GM23338 (cell line): ENCODE data around the gene KCNJ2. TPM values are rescaled to one million over a fixed set of nuclear protein-coding genes. Genes with fewer than 3 reads are reported as not detected.

Experiments
- ATAC-seq: fragments of 200-7000 bp; cut with Tn5 transposase; 3 replicates; pipeline ENCODE4 v1.9.1; 2020
- DNase-seq: peaks from one replicate; pipeline ENCODE4 v3.0.0-alpha.2; 2015; ENCODE audit warnings: low spot score
- H2AFZ ChIP-seq: fragments of 200-600 bp; sonication (generic); 2 replicates; pipeline ENCODE4 v1.8.0; 2016; ENCODE audit warnings: antibody characterized with exemption, mild to moderate bottlenecking, moderate library complexity
- H3F3A ChIP-seq: fragments of 200-600 bp; sonication (generic); replicated peaks from 2 replicates; pipeline ENCODE4 v1.8.0; 2017; ENCODE audit warnings: antibody characterized with exemption, mixed run types, low read depth
- H3K27ac ChIP-seq: fragments of 200-600 bp; sonication (generic); 2 replicates; pipeline ENCODE4 v1.6.1; 2016; ENCODE audit warnings: low read depth
- H3K27me3 ChIP-seq: fragments of 200-600 bp; sonication (generic); 2 replicates; pipeline ENCODE4 v1.8.0; 2016; ENCODE audit warnings: mild to moderate bottlenecking, mixed run types, moderate library complexity; ENCODE audit not compliant: insufficient read depth
- H3K36me3 ChIP-seq: fragments of 200-600 bp; sonication (generic); 2 replicates; pipeline ENCODE4 v1.8.0; 2016; ENCODE audit warnings: mild to moderate bottlenecking; ENCODE audit not compliant: insufficient read depth
- H3K4me1 ChIP-seq: fragments of 200-600 bp; sonication (generic); 2 replicates; pipeline ENCODE4 v1.8.0; 2016; ENCODE audit warnings: mild to moderate bottlenecking, moderate library complexity; ENCODE audit not compliant: insufficient read depth
- H3K4me2 ChIP-seq: fragments of 200-600 bp; sonication (generic); 2 replicates; pipeline ENCODE4 v1.7.1; 2017; ENCODE audit warnings: mixed run types
- H3K4me3 ChIP-seq: fragments of 200-600 bp; sonication (generic); 2 replicates; pipeline ENCODE4 v1.6.1; 2016; ENCODE audit warnings: mixed run types
- H3K79me2 ChIP-seq: fragments of 200-600 bp; sonication (generic); replicated peaks from 2 replicates; pipeline ENCODE4 v1.8.0; 2017; ENCODE audit warnings: mild to moderate bottlenecking; ENCODE audit not compliant: insufficient read depth
- H3K9me2 ChIP-seq: fragments of 200-600 bp; sonication (generic); 2 replicates; pipeline ENCODE4 v1.8.0; 2017; ENCODE audit not compliant: insufficient read depth
- H4K20me1 ChIP-seq: fragments of 200-600 bp; sonication (generic); replicated peaks from 2 replicates; pipeline ENCODE4 v1.8.0; 2017; ENCODE audit warnings: mild to moderate bottlenecking; ENCODE audit not compliant: insufficient read depth
- H3K27ac Mint-ChIP-seq: 2 replicates; pipeline ENCODE4 v1.8.0; 2020; ENCODE audit warnings: inconsistent platforms, mild to moderate bottlenecking, moderate library complexity, mixed read lengths
- H3K27me3 Mint-ChIP-seq: 3 replicates; pipeline ENCODE4 v1.8.0; 2022; ENCODE audit warnings: low read depth, mild to moderate bottlenecking, moderate library complexity, mixed read lengths, inconsistent platforms; ENCODE audit not compliant: insufficient read depth, poor library complexity
- H3K36me3 Mint-ChIP-seq: 3 replicates; pipeline ENCODE4 v1.8.0; 2021; ENCODE audit warnings: low read depth, mild to moderate bottlenecking, inconsistent platforms, moderate library complexity, mixed read lengths
- H3K4me1 Mint-ChIP-seq: 3 replicates; pipeline ENCODE4 v1.8.0; 2020; ENCODE audit warnings: mild to moderate bottlenecking, inconsistent platforms, mixed read lengths
- H3K4me3 Mint-ChIP-seq: 3 replicates; pipeline ENCODE4 v1.8.0; 2021; ENCODE audit warnings: moderate library complexity, mild to moderate bottlenecking, inconsistent platforms, mixed read lengths
- H3K9me3 Mint-ChIP-seq: 3 replicates; pipeline ENCODE4 v1.8.0; 2020; ENCODE audit warnings: moderate library complexity, mild to moderate bottlenecking, inconsistent platforms, mixed read lengths
- CREB1 ChIP-seq: fragments of 250-450 bp; sonication (Bioruptor Pico); IDR thresholded peaks from 2 replicates; pipeline ENCODE4 v1.5.0; 2020; ENCODE audit warnings: low read depth, mild to moderate bottlenecking, moderate library complexity
- CTCF ChIP-seq, 2 experiments: fragments of 200-600 bp in 1 of 2; sonication (generic) in 1 of 2; conservative IDR thresholded peaks; 2 replicates each; pipeline versions ENCODE4 v1.5.1 to v1.6.1; 2016 to 2017; ENCODE audit warnings: antibody characterized with exemption in 2 of 2, low read depth in 2 of 2, mild to moderate bottlenecking in 2 of 2, moderate library complexity in 1 of 2
- ETS1 ChIP-seq: IDR thresholded peaks from 2 replicates; pipeline ENCODE4 v1.6.1; 2016; ENCODE audit warnings: antibody characterized with exemption
- EZH2 ChIP-seq: fragments of 200-600 bp; sonication (generic); IDR thresholded peaks from one replicate; pipeline ENCODE4 v1.8.0; 2017; ENCODE audit warnings: antibody characterized with exemption, mild to moderate bottlenecking, low read depth; ENCODE audit not compliant: unreplicated experiment
- EZH2phosphoT487 ChIP-seq: fragments of 200-600 bp; sonication (generic); IDR thresholded peaks from one replicate; pipeline ENCODE4 v1.8.1; 2018; ENCODE audit warnings: antibody characterized with exemption; ENCODE audit not compliant: unreplicated experiment
- JUNB ChIP-seq: IDR thresholded peaks from one replicate; pipeline ENCODE4 v1.6.1; 2016; ENCODE audit warnings: antibody characterized with exemption; ENCODE audit not compliant: unreplicated experiment
- NANOG ChIP-seq: IDR thresholded peaks from 2 replicates; pipeline ENCODE4 v1.6.1; 2016; ENCODE audit warnings: antibody characterized with exemption, borderline replicate concordance
- POLR2AphosphoS5 ChIP-seq: IDR thresholded peaks from 2 replicates; pipeline ENCODE4 v1.6.1; 2016; ENCODE audit warnings: antibody characterized with exemption, low read depth
- REST ChIP-seq: IDR thresholded peaks from one replicate; pipeline ENCODE4 v1.6.1; 2018; ENCODE audit warnings: antibody characterized with exemption; ENCODE audit not compliant: unreplicated experiment
- STAT1 ChIP-seq: IDR thresholded peaks from one replicate; pipeline ENCODE4 v1.6.1; 2016; ENCODE audit warnings: antibody characterized with exemption; ENCODE audit not compliant: unreplicated experiment
- ZNF114 ChIP-seq: fragments of 250-450 bp; sonication (Bioruptor Pico); IDR thresholded peaks from 2 replicates; pipeline ENCODE4 v1.5.0; 2020; ENCODE audit warnings: mild to moderate bottlenecking, moderate library complexity
- ZNF331 ChIP-seq: fragments of 250-450 bp; sonication (Bioruptor Pico); IDR thresholded peaks from 2 replicates; pipeline ENCODE4 v1.5.0; 2020; ENCODE audit warnings: low read depth, mild to moderate bottlenecking, moderate library complexity
- ZNF462 ChIP-seq: fragments of 250-450 bp; sonication (Bioruptor Pico); IDR thresholded peaks from 2 replicates; pipeline ENCODE4 v1.5.0; 2020; ENCODE audit warnings: mild to moderate bottlenecking, moderate library complexity
- polyA plus RNA-seq: library from polyadenylated mRNA; unstranded; fragments of >200 nt; fragmentation: Nextera tagmentation; extraction: Ambion mirVana; gene quantifications from 2 replicates; pipeline ENCODE4 v1.2.1, GENCODE V29; 2016
- total RNA-seq: library from RNA; depleted of rRNA; stranded (reverse); fragments of >200 nt; shearing (Covaris generic); gene quantifications from 2 replicates; pipeline ENCODE4 v1.2.3, GENCODE V29; 2014

Gene KCNJ2
- total and polyA plus RNA-seq, 2 experiments from 2014 or later = 2.1 to 4.4 TPM

GRCh38 chr17:70136131-70136530 lies 33.2 kb upstream of the KCNJ2 start:
- no peak for DNase-seq
- Mint-ChIP-seq H3K36me3 (no peaks in the 10 kb centered on the region), H3K27ac (no peak overlapping the region), H3K4me1 (peaks cover 7% of the 10 kb centered on the region; the same call in 2 of the 3 replicates), H3K4me3 (no peak overlapping the region), H3K9me3 (no peaks in the 10 kb centered on the region), H3K27me3 (peaks cover 3% of the 10 kb centered on the region)
- no peak overlapping the region for H3K4me3 ChIP-seq
- TF ChIP-seq ZNF331 (CRISPR knock-in tag) (no peak), ETS1 (no peak), EZH2 (no peak), ZNF114 (CRISPR knock-in tag) (no peak), CREB1 (CRISPR knock-in tag) (no peak), EZH2phosphoT487 (no peak), JUNB (no peak), STAT1 (no peak), REST (no peak), ZNF462 (CRISPR knock-in tag) (no peak), CTCF (conservative IDR thresholded peaks at IDR 0.05; ENCODE audit: low read depth in 2 of 2) (no peak), NANOG (no peak), POLR2AphosphoS5 (no peak)
- no peaks in the 10 kb centered on the region for H3K27me3 ChIP-seq
- no peaks in the 10 kb centered on the region for H3K36me3 ChIP-seq
- H2AFZ ChIP-seq = no peak overlapping the region
- H3K4me2 ChIP-seq = no peak overlapping the region
- no peak for ATAC-seq
- peaks cover 15% of the 10 kb centered on the region; the same call in 1 of the 2 replicates for H3K4me1 ChIP-seq
- H4K20me1 ChIP-seq = no peaks in the 10 kb centered on the region
- no peaks in the 10 kb centered on the region for H3F3A ChIP-seq
- H3K79me2 ChIP-seq = no peaks in the 10 kb centered on the region
- no peak overlapping the region for H3K27ac ChIP-seq
- H3K9me2 ChIP-seq = peaks cover 5% of the 10 kb centered on the region
